Measurements from ENCODE around the gene NIT2.

DNA sequence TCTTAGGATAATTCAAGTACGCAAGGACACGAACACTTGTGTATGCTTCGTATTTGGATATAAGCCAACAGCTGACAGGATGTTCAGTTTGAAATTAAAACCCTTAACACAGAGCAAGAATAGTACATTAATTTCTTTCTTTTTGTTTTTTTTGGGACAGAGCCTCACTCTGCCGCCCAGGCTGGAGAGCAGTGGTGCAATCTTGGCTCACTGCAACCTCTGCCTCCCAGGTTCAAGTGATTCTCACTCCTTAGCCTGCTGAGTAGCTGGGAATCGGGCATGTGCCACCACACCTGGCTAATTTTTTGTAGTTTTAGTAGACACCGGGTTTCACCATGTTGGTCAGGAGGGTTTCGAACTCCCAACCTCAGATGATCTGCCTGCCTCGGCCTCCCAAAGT, 33.9 kb downstream of the NIT2 start:
- TF ChIP-seq CTCF (IDR thresholded peaks at IDR 0.05 in 2 of 3, conservative IDR thresholded peaks at IDR 0.05 in 1 of 3; ENCODE audit: control insufficient read depth in 2 of 3, extremely low read depth in 1 of 3, insufficient read depth in 1 of 3, low read depth in 3 of 3, low read length in 3 of 3) (no peak), ESRRA (IDR thresholded peaks at IDR 0.05; ENCODE audit: low read length) (no peak), POLR2A (IDR thresholded peaks at IDR 0.05; ENCODE audit: low read depth, low read length) (no peak), SP1 (IDR thresholded peaks at IDR 0.05; ENCODE audit: low read depth, low read length) (no peak), NKRF (conservative IDR thresholded peaks at IDR 0.05) (no peak)
